UCSD-AML1 (cell line): ENCODE measurements around the gene HECW1.
"Not testable (repeated sequence)": the region's sequence is repeated elsewhere in the genome, so short reads cannot be mapped to it uniquely, and the experiment has no call there.

Experiments
- DNase-seq: peaks from one replicate; lab custom pipeline; 2025; ENCODE audit not compliant: unreplicated experiment; lab: John Stamatoyannopoulos, UW

HECW1 gene

DNA sequence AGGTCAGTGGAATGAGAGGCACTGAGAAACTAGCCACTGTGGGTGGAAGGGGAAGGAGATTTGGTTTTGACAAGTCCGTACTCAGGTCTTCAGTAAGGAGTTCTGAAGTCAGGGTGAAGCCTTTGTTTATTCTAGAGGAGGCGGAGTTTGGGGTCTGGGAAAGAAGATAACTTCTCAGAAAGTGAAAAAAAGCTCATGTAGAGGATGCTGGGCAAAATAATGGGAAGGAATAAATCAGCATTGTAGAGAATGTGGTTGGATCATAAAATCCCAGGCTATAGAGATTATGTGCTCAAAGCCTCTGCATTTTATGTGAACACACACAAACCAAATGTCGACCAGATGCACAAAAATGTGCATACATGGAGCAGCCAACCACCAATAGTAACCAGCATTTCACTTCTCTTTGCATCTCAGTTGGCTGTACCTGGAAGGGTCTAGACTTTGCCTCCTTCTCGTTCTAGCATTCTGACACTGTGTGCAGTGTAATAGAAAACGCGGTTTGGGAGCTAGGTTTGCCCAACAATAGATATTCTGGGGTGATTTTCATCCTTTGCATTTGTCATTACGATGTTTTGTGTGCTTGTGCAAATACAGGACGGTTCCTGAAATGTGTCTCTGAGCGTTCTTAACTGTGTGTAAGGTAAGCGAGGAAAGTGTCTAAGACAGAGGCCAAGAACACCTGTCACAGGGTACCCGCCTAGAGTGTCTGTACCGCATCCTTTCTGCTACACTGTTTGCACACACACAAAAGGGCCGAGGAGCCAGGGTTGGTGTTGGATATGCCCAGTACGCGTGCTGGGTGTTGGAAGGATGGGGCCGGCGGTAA is 603 bp upstream of the HECW1 start:
- DNase-seq = no peak

DNA sequence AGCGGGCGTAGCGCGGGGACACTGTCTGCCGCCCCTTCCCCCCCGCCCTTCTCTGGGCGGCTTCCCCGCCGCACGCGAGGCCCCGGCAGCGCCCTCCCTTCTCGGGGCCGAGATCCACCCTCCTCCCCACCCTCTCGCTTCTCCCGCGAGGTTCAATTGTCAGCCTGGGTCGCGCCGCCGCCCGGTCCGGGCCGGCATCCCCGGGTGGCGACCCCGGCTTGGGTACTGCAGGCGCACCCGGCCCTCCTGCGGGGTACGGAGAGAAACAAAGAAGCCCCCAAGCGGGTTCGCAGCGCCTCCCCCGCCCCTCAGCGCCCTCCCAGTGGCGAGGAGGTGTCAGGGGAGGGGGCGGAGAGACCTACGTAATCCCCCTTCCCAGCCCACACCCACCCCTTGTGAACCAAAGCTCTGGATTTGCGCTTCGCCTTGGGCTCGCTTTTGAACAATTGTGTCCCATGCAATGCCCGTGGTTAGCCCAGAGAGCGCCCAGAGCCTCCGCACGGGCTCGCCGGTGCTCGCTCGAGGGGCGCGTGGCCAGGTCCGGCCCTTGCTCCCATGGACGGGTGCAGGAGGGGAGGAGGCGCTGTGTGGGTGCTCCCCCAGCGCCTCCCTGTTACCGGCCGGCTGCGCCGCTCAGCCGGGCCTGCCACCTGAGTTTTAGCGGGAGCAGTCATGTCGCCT is 634 bp downstream of the HECW1 start:
- DNase-seq = no peak

DNA sequence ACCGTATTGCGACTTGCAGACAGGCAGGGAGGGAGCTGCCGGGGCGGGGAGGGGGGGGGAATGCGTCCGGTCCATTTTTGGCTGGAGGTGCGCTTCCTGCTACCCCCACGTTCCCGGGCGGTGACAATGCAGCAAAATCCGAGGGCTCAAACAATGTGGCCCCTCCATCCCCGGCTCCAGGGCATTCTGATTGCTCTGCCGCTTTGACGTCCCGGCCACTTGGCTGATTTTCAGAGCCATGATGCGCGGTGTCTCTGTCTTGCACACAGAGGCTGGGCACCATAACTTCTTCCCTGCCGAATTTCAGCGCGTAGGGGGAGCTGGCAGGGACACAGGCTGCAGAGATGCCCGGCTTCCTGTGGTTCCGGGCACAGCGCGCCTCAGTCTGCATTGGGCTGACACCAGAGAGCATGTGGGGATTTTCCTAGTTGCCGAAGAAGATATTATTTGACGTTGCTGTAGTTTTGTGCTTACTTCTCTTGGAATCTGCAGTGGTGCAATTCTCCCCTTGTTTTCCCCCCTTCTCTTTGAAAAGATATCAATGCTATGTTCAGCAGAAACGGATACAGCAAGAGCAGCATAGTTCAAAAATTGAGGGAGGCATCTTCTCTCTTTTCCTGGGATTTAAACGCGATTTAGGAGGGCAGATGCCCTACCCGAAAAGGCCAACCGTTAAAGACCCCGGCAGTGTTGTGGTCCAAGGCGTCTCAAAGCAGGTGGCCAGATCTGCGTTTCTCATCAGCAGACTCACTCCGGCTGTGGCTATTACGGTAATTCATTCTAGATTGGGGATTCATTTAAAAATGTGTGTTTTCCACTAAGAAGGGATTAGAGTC is 1.4 kb downstream of the HECW1 start:
- no peak for DNase-seq

DNA sequence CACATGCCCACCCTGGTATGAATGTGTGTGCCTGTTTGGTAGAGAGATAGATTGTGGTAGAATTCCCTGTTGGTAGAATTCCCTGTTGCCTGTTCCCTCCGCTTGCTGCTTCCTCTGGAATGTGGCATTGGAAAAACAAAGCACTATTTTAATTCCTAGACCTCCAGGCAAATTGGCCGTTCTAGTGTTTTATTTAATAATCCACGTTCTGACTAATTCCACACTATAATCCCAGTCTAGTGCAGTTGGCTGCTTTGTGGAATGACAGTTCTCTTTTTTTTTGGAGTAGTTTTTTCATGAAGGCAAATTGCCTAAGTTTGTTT is 2.0 kb downstream of the HECW1 start:
- no peak for DNase-seq

DNA sequence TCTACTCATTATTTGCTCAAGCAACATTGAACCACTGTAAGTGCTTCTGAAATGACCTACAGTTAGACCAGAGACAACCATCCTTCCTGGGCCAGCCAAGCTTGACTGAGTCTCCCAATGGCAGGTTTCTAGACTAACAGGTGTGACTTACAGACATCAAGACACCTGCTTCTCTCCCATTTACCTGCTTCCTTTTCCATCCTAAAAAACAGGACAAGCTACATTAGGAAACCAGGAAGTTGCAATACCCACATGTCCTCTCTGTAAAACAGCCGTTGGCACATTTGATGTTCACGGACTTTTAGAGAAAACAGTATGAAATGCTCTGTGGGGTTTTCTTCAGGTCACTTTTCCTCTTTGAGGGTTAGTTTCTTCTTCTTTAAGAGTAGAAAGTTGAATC is 4.0 kb downstream of the HECW1 start:
- DNase-seq = no peak

DNA sequence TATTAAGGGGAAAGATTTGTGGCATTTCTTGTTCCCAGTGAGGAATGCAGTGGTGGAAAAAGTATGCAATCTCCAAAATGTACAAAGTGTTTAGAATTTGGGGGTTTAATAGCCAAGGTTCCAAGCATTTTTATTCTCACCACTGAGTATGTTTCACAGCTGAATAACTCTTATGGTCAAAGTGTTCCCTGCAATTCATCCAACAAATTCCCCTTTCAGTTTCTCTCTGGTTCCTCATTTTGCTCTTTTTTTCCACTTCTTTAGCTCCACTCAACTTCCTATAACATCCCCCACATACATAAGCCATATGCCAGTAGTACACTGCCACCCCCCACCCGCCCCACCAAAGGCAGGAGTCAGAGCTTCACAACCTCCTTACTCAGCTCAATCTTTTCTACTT is 4.6 kb downstream of the HECW1 start:
- DNase-seq = no peak

DNA sequence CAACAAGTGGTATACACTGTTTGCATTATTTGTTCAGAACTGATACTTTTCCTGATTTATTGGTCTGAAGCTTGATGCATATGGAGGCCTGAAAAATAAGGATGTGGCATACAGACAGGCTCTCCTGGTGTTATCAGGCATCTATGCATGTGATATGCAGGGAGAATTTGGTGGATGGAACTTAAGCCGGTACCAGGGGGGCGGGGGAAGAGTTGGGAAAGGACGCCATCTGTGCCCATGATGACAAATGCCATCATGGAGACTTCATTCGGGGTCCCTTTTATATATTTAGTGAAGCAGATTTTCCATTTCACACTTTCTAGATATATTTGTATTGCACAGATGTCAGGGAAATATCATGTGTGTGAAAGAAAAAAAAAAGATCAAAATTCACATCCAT is 5.4 kb downstream of the HECW1 start:
- DNase-seq = no peak

DNA sequence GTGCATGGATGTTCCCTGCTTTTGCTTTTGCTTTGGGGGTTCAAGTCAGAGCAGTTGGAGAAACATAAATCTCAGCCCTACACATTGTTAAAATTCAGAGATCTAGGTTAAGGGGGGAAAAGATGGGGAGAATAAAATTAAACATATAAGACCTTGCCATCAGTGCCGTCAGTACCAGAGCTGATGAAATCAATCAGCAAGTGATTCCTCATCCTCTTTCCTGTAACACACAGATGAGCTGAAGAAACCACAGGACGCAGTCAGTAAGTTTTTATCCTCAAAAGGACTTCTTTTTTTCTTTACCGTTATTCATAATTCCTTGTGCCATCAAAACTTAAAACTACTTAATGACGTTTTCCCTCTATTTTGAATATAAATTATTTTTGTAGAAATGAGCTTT is 5.9 kb downstream of the HECW1 start:
- no peak for DNase-seq

DNA sequence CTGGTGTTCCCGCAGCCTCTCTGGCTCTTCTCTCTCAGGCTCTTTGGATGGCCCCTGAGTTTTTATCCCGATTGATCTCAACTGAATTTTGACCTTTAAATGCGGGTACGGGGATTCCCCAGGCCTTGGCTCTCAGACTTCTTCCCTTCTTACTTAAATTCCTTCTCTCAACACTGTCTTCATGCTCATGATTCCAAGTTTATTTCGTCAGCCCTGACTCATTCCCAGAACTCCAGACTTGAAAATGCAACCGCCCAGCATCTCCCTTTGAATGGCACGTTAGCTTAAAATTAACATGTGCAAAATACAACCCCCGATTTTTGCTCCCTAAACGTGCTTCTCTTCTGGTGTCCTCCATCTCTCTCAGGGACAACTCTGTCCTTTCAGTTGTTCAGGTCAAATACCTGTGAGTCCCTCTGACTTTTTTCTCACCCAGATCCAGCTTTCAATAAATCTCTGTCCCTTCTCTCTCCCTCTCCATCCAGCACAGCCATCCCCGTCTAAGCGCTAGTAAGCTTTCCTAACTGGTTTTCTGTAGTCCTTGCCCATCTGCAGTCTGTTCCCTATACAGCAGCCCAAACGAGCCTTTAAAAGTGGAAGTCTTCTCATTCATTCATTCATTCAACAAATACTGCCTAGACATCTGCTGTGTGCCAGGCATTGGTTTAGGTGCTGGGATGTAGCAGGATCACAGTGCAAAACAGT is 7.1 kb downstream of the HECW1 start:
- DNase-seq = no peak

DNA sequence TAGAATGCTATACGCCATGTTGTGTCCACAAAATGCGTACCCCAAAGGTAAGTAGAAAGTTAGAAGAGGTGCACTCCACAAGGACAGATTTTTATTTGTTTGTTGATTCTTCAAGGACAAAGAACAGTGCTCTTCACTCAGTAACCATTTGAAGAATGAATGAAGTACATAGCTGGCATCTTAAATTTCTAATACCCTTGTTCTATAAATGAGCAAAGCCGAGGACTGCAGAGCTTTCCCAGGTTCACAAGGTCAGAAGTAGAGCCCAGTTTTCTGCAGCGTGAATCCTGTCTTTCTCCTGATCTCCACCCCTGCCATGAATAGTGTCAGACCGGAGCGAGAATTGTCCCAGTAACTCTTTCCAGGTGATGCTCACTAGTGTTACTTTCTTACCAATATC is 9.5 kb downstream of the HECW1 start:
- no peak for DNase-seq

DNA sequence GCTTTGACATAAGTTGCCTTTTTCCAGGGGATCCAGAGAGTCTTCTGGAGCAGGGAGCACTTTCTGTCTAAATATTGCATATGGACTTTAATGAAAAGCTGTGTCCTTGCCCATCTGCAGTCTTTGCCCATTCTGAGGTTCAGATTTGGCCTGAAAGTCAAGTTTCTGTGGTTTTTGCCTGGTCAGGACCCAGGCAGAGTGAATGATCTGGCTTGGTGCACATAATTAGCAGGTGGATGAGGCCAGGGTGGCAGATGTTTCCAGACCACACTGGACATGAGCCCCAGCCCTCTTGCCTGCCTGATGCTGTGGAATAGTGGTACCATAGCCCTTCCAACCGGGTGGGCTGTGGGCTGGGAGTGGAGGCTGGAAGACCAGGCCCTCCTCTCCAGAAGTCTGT is 11.0 kb downstream of the HECW1 start:
- no peak for DNase-seq

DNA sequence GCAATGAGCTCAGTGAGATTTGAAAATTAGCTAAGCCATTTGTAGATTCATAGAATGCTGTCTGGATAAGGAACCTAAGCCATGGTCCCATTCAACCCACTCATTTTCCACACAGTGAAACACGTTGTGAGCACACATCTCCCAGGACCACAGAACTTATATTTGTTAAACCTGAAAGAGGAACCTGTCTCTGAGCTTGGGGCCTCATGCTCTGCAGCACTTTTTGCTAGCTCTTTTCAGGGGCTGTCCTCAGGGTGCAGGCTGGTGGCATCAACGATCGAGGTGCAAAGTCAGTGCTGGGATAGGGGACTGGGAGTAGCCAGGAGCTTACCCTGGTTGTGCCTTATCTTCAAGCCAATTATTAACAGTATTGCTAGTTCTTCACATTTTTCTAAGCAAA is 11.9 kb downstream of the HECW1 start:
- DNase-seq = no peak

DNA sequence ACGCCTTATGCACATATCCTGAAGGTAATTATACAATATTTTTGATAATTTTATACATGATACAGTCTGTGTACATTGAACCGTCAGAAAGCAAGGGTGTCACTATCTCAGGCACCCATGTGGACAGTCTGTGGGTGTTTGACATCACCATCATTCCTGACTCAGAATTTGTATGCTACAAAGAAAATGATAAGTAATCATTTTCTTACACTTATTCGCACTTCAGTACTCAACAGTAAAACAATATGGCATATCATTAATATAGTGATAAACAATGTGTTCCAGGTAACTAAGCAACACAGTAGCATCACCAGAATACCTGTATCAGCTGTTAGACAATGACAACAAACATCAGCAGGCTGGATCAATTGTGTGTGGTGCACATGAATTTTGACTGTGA is 17.9 kb downstream of the HECW1 start:
- DNase-seq = no peak

DNA sequence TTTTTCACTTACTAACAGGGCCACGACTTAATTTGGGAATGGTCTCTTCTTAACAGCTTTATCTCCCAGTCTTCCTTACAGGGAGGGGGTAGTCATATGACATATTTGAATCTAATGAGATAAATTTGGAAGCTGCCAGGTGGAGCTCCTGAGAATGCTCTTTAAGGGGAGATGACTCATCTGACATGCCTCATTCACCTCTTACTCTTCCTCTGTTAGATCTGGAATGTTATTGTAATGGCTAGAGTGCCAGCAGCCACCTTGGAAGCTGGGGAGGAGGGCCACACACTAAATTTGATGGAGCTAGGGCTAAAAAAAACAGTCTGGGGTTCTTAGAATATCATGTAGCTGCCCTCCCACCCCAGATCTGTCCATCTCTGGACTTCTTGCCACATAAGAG is 22.7 kb downstream of the HECW1 start:
- no peak for DNase-seq

DNA sequence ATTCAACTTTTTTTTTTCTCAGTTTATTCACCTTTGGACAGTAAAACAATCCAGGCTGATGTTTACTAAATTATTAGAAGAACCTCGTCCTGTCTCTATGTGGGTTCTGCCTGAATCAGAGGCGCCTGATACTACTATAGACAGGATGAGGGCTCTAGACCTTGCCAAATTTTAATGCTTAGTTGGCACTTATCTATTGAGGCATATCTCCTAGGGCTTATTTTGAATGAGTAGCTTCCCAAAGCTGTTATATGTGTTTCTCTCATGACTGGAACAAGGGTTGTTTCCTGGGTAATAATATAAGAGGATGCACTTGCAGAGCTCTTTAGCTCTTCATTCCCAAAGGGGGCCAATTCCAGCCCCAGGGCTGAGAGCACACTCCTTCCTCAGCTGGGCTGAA is 23.6 kb downstream of the HECW1 start:
- DNase-seq = no peak

DNA sequence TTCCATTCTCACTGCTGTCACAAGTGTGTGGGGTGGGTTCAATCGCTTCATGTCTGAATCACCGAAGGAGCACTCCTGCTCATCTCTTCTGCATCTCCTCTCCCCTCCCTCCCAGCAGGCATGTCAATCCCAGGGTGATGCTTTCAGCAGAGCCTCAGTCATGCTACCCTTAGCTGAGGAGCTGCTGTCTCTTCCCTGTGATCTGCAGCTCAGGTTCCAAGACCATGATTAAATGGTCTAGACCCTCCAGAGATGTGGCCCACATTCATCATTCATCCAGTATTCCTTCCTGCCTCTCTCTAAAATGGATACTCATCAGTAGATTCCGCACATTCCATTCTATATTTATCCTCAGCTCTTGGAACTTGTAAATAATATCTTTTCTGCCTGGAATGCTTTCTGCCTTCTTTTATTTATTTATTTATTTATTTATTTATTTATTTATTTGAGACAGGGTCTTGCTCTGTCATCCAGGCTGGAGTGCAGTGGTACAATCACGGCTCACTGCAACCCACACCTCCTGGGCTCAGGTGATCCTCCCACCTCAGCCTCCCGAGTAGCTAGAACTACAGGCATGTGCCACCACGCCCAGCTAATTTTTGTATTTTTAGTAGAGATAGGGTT is 24.8 kb downstream of the HECW1 start:
- not testable (repeated sequence) for DNase-seq

DNA sequence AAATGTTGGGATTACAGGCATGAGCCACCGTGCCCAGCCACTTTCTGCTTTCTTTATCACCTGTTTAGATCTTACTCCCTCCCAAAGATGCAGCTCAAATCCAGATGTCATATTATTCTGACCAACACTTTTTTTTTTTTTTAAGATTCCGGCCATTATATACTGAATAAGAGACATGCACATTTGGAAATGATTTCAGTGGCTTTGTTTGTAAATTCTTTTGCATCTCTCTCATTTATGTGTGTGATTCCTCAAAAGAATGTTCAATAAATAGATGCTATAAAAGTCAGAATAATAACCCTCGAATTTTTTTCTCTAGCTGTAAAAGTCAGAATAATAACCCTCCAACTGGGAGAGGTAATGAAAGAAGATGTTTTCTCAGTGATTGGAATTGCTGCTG is 25.4 kb downstream of the HECW1 start:
- no peak for DNase-seq

DNA sequence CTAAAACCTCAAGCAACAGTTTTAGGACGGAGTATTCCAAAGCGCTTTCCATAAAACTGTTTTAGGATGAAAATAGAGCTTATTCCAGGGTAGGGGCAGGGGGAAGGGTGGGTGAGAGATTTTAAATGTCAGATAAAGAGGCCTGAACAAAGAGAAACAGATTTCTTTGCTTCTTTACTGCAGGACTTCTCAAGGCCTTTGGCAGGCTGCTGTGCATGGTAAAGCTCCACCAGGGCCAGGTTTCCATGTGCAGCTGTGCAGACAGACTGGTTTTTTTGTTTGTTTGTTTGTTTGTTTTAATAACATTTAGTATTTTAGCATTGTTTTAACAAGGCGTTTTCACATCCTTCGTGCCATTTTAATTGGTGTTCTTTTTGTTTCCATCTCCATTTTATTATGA is 26.3 kb downstream of the HECW1 start:
- DNase-seq = no peak

DNA sequence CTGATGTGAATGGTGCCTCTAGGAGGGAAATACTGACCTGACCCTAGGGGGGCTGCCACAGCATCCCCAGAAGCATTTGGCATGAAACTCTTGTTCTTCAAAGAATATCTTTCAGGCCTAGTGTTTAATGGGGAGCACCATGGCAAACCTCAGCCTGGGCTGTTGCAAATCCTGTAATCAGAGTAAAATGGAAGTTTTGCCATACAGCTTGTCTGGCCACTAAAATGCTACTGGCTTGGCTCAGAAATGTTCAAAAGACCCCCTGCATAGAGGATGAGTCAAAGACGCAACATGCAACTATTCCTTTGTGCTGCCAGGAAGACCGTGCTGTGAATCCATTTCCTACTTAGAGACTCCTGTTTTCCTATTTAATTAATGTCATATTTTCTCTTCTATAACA is 26.7 kb downstream of the HECW1 start:
- no peak for DNase-seq

DNA sequence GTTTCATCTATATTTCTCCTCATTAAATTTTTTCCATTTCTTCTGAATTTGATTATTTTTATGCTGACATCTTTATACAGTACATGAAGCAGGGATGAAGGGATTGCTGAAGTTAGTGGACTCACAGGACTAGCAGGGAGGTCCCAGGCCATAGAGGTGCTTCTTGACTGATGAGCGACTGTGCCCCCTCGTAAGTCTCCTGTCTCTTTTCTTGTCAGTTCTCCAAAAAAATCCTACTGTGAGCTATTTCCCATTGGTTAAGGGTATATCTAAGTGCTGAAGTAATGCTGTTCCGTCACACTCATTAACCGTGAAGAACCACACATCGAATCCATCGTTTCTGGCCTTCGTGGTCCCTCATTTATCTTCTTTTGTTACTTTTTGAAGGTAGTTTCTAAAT is 27.7 kb downstream of the HECW1 start:
- no peak for DNase-seq

DNA sequence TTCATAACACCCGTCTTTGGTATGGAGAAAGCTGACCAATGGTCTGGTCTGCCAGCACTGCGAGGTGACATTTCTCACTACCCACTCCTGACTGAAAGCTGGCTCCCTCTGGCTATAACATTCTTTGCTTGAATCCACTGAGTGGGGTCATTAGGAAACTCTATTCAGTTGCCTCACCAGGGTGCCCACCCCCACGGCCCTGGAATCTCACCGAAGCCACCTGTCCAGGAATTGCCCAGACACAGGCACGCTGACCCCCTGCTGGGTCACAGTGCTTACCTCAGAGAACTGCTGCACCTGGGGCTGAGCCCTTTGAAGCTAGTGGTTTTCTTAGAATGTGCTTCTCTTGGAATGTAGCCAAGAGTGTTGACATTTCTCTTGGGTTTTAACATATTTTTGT is 28.6 kb downstream of the HECW1 start:
- no peak for DNase-seq
